HG03064 (cell line): Measurements from ENCODE around the gene UNC93B1.

ENCODE experiments used
- ATAC-seq: cut with Tn5 transposase; IDR thresholded peaks from one replicate; pipeline ENCODE4 v1.9.1; 2021; ENCODE audit warnings: low read depth; ENCODE audit not compliant: unreplicated experiment

The UNC93B1 gene

DNA sequence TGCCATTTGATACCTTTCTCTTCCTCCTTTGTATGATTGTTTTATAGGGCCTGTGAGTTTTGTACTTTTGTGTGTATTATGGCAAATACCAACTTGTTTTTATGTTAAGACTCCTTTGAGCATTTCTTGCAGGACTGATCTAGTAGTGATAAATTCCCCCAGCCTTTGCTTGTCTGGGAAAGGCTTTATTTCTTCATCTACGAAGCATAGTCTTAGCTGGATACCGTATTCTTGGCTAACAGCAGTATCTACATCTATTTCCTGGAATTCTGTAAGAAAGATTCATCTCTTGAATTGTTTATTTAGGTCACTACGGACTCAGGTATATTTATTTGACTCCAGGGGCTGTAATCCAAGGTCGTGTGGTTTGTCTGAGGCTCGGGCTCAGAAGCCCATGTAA, 20.6 kb upstream of the UNC93B1 start:
- no peak for ATAC-seq

DNA sequence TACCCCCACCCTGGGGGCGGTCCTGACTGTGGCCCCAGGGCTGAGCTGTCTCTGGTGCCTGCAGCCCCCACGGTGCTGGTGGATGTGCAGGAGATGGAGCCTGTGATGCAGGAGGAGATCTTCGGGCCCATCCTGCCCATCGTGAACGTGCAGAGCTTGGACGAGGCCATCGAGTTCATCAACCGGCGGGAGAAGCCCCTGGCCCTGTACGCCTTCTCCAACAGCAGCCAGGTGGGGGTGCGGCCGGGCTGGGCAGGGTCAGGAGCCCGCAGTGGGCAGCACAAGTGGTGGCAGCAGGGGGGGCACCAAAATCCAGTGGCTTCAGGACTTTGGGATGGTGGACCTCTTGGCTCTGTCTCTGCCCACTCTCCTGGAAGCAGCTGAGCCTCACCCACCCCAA, 18.6 kb upstream of the UNC93B1 start:
- no peak for ATAC-seq

DNA sequence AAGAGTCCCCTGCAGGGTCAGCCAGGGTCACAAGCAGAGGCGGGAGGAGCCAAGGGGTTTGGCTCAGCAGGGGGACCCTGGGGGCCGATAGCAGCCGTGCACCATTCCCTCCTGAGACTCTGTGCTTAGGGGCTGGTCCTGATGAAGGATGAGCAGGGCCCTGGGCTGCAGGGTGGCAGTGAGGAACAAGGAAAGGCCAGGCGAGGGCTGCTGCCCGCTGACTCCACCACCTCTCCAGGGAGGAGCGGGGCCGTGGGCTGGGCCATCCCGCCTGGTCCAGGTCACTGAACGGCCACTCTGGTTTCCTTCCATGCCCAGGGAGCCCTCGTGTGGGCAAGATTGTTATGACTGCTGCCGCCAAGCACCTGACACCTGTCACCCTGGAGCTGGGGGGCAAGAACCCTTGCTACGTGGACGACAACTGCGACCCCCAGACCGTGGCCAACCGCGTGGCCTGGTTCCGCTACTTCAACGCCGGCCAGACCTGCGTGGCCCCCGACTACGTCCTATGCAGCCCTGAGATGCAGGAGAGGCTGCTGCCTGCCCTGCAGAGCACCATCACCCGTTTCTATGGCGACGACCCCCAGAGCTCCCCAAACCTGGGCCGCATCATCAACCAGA, 17.4 kb upstream of the UNC93B1 start:
- no peak for ATAC-seq

GRCh38 chr11:68020575-68020974, 16.7 kb upstream of the UNC93B1 start:
- ATAC-seq, result no peak

DNA sequence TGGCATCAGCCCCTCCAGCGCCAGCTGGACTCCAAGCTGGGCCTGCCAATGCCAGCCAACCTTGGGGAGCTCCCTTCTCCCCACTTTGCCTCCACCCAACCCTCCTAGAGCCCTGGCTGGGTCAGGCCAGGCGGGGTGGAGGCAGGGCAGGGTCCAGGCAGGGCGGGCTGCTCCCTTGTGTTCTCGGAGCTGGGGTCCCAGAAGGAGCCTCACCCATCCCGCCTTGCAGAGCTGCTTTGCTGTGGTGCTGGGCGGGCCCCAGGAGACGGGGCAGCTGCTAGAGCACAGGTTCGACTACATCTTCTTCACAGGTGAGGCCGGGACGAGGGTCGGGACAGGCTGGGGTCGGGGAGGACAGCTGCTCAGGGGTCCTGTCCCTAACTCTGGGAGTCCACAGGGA, 15.6 kb upstream of the UNC93B1 start:
- ATAC-seq, result no peak

GRCh38 chr11:68018730-68019190, 14.9 kb upstream of the UNC93B1 start:
- ATAC-seq, result no peak

DNA sequence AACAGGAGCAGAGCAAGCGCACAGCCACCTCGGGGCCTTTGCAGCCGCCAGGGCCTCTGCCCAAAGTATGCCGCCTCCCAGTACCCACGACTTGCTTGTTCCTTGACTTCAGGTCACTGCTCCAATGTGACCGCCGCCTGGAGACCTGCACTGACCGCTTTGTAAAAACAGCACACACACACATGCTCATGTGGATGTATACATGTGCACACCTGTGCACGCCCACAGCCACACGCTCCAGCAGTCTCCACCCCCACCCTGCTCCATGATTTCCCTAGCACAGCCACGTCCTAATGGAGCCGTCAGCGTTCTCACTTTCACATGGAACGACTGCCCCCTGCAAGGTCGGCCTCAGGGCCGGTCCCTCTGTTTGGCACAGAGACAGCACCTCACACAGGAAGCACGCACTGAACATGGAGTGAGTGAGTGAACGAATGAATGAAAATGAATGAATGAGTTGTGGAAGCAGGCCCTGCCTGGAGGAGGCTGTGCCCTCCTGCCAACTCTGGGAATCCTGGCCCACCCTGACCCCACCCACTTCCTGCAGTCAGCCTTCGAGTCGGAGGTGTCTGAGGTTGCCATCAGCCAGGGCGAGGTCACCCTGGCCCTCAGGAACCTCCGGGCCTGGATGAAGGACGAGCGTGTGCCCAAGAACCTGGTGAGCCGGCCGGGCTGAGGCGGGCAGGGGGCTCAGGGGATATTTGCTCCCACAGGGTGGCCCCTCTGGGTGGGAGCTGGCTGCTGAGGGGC, 14.3 kb upstream of the UNC93B1 start:
- no peak for ATAC-seq

GRCh38 chr11:68016904-68017817, 13.3 kb upstream of the UNC93B1 start:
- ATAC-seq, result no peak

DNA sequence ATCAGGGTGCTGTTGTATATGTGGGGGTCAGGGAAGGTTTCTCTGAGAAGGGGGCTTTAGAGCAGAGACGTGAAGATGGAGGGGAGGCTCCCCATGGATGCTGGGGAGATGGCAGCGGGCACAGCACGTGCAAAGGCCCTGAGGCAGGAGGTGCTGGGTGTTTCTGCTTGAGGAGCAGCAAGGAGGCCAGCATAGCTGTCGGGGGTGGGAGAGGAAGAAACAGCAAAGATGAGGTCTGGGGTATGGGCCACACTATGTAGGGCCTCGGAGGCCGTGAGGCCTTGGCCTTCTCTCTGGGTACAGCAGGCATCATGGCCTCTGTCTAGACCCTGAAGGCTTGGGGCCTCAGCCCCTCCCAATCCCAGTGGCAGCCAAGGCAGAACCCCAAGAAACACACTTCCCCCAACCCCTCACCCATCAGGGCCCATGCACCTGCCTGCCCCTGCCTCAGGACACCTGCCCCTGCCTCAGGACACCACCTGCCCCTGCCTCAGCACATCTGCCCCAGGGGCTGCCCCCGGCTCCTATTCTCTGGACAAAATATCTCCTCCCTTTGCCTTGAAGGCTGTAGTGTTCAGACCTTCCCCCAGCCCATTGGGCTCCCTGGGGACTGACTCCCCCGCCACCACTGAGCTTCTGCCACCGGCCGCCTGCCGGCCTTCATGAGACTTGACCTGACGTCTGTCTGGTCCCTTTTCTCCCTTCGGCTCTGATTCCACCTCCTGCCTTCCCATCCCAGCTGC, 12.4 kb upstream of the UNC93B1 start:
- ATAC-seq, result no peak

- ATAC-seq, result no peak
Measured at GRCh38 chr11:68015467-68015866, 11.6 kb upstream of the UNC93B1 start.

DNA sequence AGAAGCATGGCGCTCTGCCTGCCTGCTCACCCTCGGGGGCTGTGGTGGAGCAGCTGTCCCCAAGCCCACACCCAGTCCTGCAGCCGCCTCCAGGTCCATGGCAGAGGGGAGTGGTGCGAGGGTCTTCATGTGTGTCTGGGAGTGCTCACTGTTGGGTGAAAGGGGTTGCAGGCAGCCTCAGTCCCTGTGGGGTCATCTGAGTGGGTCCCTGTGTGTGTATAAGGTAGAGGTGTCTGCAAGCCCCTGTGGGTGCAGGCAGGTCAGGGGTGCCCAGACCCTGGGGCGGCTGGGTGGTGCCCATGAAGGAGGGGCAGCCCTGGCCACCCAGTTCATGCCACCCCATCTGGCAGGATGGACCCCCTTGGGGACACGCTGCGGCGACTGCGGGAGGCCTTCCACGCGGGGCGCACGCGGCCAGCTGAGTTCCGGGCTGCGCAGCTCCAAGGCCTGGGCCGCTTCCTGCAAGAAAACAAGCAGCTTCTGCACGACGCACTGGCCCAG, 11.1 kb upstream of the UNC93B1 start:
- ATAC-seq, result no peak

DNA sequence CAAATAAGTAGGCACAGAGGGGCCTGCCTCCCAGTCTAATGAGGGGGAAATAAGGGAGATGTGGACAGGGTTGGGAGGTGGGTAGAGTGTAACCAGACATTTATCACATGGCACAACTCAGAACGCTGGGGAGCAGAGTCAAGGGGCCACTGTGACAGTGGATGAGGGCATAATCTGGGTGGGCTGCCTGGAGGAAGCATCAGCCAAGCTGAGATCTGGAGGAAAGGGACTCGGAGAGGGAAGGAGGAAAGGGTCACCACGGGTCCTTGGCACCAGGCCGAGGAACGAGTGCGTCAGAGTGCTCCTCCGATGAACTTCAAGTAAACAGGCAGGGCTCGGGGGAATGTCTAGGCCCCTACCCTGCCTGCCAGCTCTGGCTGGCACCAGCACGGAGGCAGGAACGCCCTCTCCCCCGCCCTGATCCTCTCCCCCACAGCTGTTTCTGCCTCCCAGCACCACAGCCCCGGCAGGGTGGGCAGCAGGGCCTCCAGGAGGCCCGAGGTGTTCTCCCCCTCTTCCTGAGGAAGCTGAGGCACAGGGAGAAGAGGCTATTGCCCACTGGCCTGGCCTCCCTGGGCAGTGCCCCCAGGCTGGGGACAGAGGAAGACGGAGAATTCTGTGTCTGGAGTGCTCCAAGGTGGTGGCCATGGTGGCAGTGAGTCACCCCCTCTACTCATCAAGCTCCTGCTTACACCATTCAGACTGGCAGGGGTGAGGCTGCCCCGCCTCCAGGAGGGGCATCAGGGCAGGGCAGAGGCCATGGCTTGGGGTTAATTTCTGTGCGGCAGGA, 10.5 kb upstream of the UNC93B1 start:
- no peak for ATAC-seq

DNA sequence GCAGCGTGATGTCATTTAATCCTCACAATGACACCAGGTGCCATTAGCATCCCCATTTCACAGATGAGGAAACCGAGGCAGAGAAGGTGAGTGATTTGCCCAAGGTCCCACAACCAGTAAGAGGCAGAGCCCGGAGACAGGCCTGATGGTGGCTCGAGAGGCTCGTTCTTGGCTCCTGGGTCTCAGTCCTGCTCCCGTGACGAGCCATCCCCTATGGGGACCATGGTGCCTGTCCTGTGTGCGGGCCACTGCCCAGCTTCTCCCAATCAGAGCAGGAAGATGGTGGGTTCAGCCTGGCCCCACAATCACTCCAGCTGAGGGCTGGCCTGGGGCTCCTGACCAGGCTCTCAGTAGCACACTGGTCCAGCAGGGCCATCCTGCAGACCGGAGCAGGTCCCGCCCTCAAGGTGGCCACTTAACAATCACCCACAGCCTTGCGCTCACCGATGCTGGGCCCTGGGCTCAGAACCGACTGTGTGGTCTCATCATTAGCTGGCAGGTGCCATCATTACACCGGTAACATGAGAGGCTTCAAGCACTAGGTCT, 9.8 kb upstream of the UNC93B1 start:
- ATAC-seq, result no peak

DNA sequence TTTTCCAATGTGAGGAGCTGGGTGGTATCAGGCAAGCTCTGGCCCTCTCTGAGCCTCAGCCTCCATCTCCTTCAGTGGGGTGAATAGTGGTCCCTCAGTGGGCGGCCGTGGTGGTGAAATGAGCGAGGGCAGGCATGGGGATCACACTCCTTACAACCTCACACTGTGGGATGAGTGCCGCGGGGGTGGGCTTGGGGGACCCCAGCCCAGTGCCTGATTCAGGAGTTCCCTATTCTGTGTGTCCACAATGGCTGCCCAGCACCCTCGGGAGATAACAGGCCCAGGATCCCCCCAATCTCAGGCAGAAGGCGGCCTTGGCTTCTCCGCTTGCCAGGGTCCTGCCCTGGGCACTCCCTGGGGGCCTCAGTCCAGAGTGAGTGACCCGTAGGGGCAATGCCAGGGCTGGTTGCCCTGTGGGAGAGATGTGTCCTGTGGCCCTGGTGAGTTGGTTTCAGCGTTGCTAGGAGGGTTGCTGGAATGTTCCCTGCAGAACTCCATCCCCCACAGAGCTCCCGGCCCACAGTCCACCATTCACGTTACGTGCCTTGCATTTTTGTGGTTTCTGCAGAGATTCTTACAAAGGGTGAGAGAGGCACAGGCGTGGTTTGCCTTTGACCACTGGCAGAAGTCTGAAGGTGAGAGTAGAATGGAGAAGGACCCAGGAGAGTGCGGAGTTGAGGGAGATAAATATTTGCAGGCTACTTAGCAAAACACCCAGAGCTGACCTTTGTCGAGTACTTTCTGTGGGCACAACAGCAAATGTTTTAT, 9.1 kb upstream of the UNC93B1 start:
- ATAC-seq, result no peak

- ATAC-seq, result no peak
Measured at GRCh38 chr11:68012044-68012842, 8.3 kb upstream of the UNC93B1 start.

DNA sequence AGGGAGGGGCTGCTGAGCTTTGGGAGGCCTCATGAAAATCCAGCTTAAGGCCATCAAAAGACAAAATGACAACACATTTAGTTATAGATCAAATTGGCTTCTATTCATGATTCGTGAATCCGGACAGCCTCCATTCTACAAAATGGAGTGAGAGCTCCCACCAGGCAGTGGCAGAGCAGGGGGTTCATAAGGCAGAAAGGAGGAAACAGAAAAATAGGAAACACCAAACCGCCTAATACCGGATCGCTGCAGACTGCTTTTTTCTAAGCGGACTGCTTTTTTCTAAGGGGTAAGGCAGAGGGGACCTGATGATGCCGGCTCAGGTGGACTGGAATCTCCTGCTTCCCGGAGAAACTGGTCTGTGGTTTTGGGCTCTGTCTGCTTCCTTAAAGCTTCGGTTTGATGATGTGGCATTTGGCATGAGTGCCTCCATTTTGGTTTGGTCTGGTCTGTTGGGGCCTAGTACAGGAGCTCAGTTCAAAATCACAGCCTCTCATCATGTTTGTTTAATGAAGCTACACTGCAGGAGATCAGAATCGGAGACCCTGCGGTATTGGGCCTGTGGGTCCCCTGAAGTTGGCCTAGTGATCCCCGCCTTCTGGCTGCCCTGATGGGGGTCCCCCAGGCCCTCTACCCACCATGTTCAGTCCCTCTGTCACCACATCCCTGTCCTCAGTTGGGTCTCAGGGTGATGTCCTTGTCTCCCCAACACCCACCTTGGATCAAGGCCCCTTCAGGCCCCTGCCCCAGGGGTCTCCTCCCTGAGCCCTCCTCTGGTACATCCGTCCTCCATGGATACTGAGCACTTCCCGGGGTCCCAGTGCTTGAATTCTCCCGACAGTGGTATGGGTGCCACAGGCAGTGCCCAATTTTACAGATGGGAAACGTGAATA, 7.4 kb upstream of the UNC93B1 start:
- no peak for ATAC-seq
